ENCODE measurements around the gene FOLR3.
"Not testable (repeated sequence)": the region's sequence is repeated elsewhere in the genome, so short reads cannot be mapped to it uniquely, and the experiment has no call there.

FOLR3 gene

GRCh38 chr11:72160319-72160718 is 24.8 kb downstream of the FOLR3 start:
- no peak overlapping the region for H3K27ac ChIP-seq (ENCODE audit: low read depth, low read length)
- no peak overlapping the region for H2AFZ ChIP-seq (ENCODE audit: low read length, unreplicated experiment)
- H3K27me3 ChIP-seq (ENCODE audit: insufficient read depth, low read length): peaks cover 35% of the 10 kb centered on the region
- no peaks in the 10 kb centered on the region for H3K4me1 ChIP-seq (ENCODE audit: control insufficient read depth, insufficient read depth, low read length, unreplicated experiment)
- H3K36me3 ChIP-seq (ENCODE audit: insufficient read depth, low read length): no peaks in the 10 kb centered on the region
- no peaks in the 10 kb centered on the region for H3K79me2 ChIP-seq (ENCODE audit: control insufficient read depth, insufficient read depth, low read length, unreplicated experiment)
- no peak overlapping the region for H3K4me3 ChIP-seq (ENCODE audit: low read depth, low read length)

DNA sequence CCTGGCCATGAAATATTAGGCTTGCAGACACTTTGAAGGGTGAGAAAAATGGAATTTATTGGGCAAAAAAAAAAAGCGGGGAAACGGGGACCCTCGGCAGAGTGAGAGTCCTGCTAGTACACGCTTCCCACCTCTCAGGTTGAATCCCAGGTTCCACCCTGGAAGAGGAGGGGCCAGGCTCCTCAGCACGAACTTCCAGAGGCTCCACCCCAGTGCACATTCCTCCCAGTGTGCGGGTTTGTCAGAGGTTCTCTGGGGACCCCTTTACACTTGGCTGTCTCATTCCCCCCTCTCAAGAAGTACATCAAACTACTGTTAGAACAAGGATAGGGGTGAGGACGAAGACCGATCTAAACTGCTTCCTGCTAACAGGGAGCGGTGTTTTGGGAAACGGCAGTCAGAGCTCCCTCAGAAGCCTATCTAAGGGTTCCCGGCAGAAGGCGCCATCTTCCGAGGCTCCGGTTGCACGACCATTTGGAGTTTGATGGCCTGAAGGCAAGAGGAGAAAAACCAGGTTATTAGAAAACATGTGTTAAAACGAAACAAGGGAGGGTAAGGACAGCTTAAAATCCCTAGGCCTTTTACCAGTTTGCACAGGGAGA is 27.5 kb downstream of the FOLR3 start:
- Histone ChIP-seq H3K79me2 (ENCODE audit: control insufficient read depth, insufficient read depth, low read length, unreplicated experiment) (no peaks in the 10 kb centered on the region), H3K4me3 (ENCODE audit: low read depth, low read length) (no peak overlapping the region), H3K4me1 (ENCODE audit: control insufficient read depth, insufficient read depth, low read length, unreplicated experiment) (no peaks in the 10 kb centered on the region), H3K27ac (ENCODE audit: low read depth, low read length) (no peak overlapping the region), H3K27me3 (ENCODE audit: insufficient read depth, low read length) (peaks cover 44% of the 10 kb centered on the region), H3K36me3 (ENCODE audit: insufficient read depth, low read length) (no peaks in the 10 kb centered on the region), H2AFZ (ENCODE audit: low read length, unreplicated experiment) (no peak overlapping the region)

GRCh38 chr11:72164187-72164586 is 28.7 kb downstream of the FOLR3 start:
- H2AFZ ChIP-seq (ENCODE audit: low read length, unreplicated experiment); H3K4me1 ChIP-seq (ENCODE audit: control insufficient read depth, insufficient read depth, low read length, unreplicated experiment); H3K4me3 ChIP-seq (ENCODE audit: low read depth, low read length); H3K79me2 ChIP-seq (ENCODE audit: control insufficient read depth, insufficient read depth, low read length, unreplicated experiment); H3K27ac ChIP-seq (ENCODE audit: low read depth, low read length); H3K36me3 ChIP-seq (ENCODE audit: insufficient read depth, low read length): not testable (repeated sequence)
- peaks cover 38% of the 10 kb centered on the region for H3K27me3 ChIP-seq (ENCODE audit: insufficient read depth, low read length)

GRCh38 chr11:72169046-72169555 is 33.6 kb downstream of the FOLR3 start:
- H3K27me3 ChIP-seq (ENCODE audit: insufficient read depth, low read length); H3K27ac ChIP-seq (ENCODE audit: low read depth, low read length); H2AFZ ChIP-seq (ENCODE audit: low read length, unreplicated experiment); H3K4me1 ChIP-seq (ENCODE audit: control insufficient read depth, insufficient read depth, low read length, unreplicated experiment); H3K4me3 ChIP-seq (ENCODE audit: low read depth, low read length); H3K79me2 ChIP-seq (ENCODE audit: control insufficient read depth, insufficient read depth, low read length, unreplicated experiment); H3K36me3 ChIP-seq (ENCODE audit: insufficient read depth, low read length): not testable (repeated sequence)

GRCh38 chr11:72169754-72170153 is 34.2 kb downstream of the FOLR3 start:
- H3K4me1 ChIP-seq (ENCODE audit: control insufficient read depth, insufficient read depth, low read length, unreplicated experiment); H3K79me2 ChIP-seq (ENCODE audit: control insufficient read depth, insufficient read depth, low read length, unreplicated experiment); H3K4me3 ChIP-seq (ENCODE audit: low read depth, low read length); H3K27ac ChIP-seq (ENCODE audit: low read depth, low read length); H3K36me3 ChIP-seq (ENCODE audit: insufficient read depth, low read length); H2AFZ ChIP-seq (ENCODE audit: low read length, unreplicated experiment); H3K27me3 ChIP-seq (ENCODE audit: insufficient read depth, low read length): not testable (repeated sequence)

GRCh38 chr11:72172043-72172442 is 36.5 kb downstream of the FOLR3 start:
- not testable (repeated sequence) for H3K4me1 ChIP-seq (ENCODE audit: control insufficient read depth, insufficient read depth, low read length, unreplicated experiment); H3K36me3 ChIP-seq (ENCODE audit: insufficient read depth, low read length); H3K27ac ChIP-seq (ENCODE audit: low read depth, low read length); H3K79me2 ChIP-seq (ENCODE audit: control insufficient read depth, insufficient read depth, low read length, unreplicated experiment); H3K4me3 ChIP-seq (ENCODE audit: low read depth, low read length); H3K27me3 ChIP-seq (ENCODE audit: insufficient read depth, low read length); H2AFZ ChIP-seq (ENCODE audit: low read length, unreplicated experiment)

GRCh38 chr11:72173291-72173690 is 37.8 kb downstream of the FOLR3 start:
- Histone ChIP-seq H2AFZ (ENCODE audit: low read length, unreplicated experiment) (no peak overlapping the region), H3K4me1 (ENCODE audit: control insufficient read depth, insufficient read depth, low read length, unreplicated experiment) (no peaks in the 10 kb centered on the region), H3K36me3 (ENCODE audit: insufficient read depth, low read length) (no peaks in the 10 kb centered on the region), H3K27ac (ENCODE audit: low read depth, low read length) (no peak overlapping the region), H3K27me3 (ENCODE audit: insufficient read depth, low read length) (no peaks in the 10 kb centered on the region), H3K4me3 (ENCODE audit: low read depth, low read length) (no peak overlapping the region), H3K79me2 (ENCODE audit: control insufficient read depth, insufficient read depth, low read length, unreplicated experiment) (no peaks in the 10 kb centered on the region)

GRCh38 chr11:72174302-72175070 is 39.0 kb downstream of the FOLR3 start:
- Histone ChIP-seq H3K4me3 (ENCODE audit: low read depth, low read length) (no peak overlapping the region), H3K36me3 (ENCODE audit: insufficient read depth, low read length) (no peaks in the 10 kb centered on the region), H3K4me1 (ENCODE audit: control insufficient read depth, insufficient read depth, low read length, unreplicated experiment) (no peaks in the 10 kb centered on the region), H2AFZ (ENCODE audit: low read length, unreplicated experiment) (no peak overlapping the region), H3K27me3 (ENCODE audit: insufficient read depth, low read length) (no peaks in the 10 kb centered on the region), H3K27ac (ENCODE audit: low read depth, low read length) (no peak overlapping the region), H3K79me2 (ENCODE audit: control insufficient read depth, insufficient read depth, low read length, unreplicated experiment) (no peaks in the 10 kb centered on the region)

DNA sequence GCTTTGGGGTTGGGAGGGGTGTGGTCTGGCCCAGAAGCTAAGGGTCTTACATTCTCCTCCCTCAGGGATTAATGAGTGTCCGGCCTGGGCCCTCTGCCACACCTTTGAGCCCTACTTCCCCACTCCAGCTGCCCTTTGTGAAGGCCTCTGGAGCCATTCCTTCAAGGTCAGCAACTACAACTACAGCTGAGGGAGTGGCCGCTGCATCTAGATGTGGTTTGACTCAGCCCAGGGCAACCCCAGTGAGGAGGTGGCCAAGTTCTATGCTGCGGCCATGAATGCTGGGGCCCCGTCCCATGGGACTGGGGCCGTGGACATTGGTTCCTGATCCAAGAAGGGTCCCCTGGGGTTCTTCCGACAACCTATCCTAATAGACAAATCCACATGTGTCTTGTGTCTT is 42.1 kb downstream of the FOLR3 start:
- Histone ChIP-seq H3K4me1 (ENCODE audit: control insufficient read depth, insufficient read depth, low read length, unreplicated experiment) (no peaks in the 10 kb centered on the region), H3K36me3 (ENCODE audit: insufficient read depth, low read length) (no peaks in the 10 kb centered on the region), H3K27ac (ENCODE audit: low read depth, low read length) (no peak overlapping the region), H3K4me3 (ENCODE audit: low read depth, low read length) (no peak overlapping the region), H3K79me2 (ENCODE audit: control insufficient read depth, insufficient read depth, low read length, unreplicated experiment) (no peaks in the 10 kb centered on the region), H3K27me3 (ENCODE audit: insufficient read depth, low read length) (no peaks in the 10 kb centered on the region), H2AFZ (ENCODE audit: low read length, unreplicated experiment) (no peak overlapping the region)

GRCh38 chr11:72179049-72179803 is 43.7 kb downstream of the FOLR3 start:
- no peak overlapping the region for H3K4me3 ChIP-seq (ENCODE audit: low read depth, low read length)
- H3K27ac ChIP-seq (ENCODE audit: low read depth, low read length): no peak overlapping the region
- H3K27me3 ChIP-seq (ENCODE audit: insufficient read depth, low read length): no peaks in the 10 kb centered on the region
- no peaks in the 10 kb centered on the region for H3K79me2 ChIP-seq (ENCODE audit: control insufficient read depth, insufficient read depth, low read length, unreplicated experiment)
- no peaks in the 10 kb centered on the region for H3K4me1 ChIP-seq (ENCODE audit: control insufficient read depth, insufficient read depth, low read length, unreplicated experiment)
- H2AFZ ChIP-seq (ENCODE audit: low read length, unreplicated experiment): no peak overlapping the region
- H3K36me3 ChIP-seq (ENCODE audit: insufficient read depth, low read length): no peaks in the 10 kb centered on the region
